Activated CD8-positive, alpha-beta memory T cell treated with anti-CD3 and anti-CD28 coated beads for 48 hours (primary cell): Measurements from ENCODE around the gene CHRNA5.
"Not testable (repeated sequence)": the region's sequence is repeated elsewhere in the genome, so short reads cannot be mapped to it uniquely, and the experiment has no call there.

Source experiments
- DNase-seq, 3 experiments: peaks; one replicate each; pipeline ENCODE4 v3.0.0-alpha.2; 2020; ENCODE audit warnings: low read depth in 2 of 3, low spot score in 2 of 3

CHRNA5 gene

DNA sequence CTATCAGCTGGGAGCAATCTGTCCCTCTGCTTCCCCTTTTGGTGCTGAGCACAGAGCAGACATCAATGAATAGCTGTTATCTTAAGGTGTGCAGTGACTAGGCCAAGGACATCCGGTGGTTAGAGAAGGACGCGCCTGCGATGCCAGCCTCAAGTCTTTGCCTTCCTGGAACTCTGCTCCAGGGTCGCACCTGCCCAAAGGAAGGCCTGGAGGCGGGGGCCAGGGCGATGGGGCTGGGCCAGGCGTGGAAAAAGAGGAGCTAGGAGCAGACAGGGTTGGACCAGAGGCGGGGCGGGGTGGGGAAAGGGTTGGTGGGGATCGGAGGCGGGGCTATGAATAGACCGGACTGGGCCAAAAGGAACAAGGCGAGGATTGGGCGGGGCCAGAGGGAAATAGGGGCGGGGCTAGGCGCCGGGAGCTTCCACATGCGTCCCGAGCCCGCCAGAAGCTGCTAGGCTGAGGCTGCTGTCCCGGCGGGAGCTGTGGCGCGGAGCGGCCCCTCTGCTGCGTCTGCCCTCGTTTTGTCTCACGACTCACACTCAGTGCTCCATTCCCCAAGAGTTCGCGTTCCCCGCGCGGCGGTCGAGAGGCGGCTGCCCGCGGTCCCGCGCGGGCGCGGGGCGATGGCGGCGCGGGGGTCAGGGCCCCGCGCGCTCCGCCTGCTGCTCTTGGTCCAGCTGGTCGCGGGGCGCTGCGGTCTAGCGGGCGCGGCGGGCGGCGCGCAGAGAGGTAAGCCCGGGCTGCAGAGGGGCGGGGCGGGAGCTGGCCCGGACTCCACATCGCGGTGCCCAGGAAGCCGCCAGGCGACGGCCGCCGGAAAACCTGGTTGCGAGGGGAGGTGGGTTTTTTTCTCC lies at the start of gene CHRNA5:
CHRNA5 (plus strand) TSS at position 424 of the 854 bp plus-strand sequence; CDS start at position 624, 200 bp downstream.
- peak; percentile 55 to 70 (median 65) for DNase-seq

DNA sequence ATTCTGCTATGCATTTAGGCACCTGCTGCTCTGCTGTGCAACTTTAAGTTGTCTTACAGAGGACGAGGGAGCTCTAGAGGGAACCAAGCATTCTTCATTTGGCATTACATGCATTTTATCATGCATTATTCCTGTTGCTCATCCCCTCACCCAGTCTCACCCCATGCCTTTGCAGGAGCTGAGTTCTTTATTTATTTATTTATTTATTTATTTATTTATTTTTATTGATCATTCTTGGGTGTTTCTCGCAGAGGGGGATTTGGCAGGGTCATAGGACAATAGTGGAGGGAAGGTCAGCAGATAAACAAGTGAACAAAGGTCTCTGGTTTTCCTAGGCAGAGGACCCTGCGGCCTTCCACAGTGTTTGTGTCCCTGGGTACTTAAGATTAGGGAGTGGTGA lies 45.3 kb upstream of the CHRNA5 start:
- not testable (repeated sequence) for DNase-seq

DNA sequence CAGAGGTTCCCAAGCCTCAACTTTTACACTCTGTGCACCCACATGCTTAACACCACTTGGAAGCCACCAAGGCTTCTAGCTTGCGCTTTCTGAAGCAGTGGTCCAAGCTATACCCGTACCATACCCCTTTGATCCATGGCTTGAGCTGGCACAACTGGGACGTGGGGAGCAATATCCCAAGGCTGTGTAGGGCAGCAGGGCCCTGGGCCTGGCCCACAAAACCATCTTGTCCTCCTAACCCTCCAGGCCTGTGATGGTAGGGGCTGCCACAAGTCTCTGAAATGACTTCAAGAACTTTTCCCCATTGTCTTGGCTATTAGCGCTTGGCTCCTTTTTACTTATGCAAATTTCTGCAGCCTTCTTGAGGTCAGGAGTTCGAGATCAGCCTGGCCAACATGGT lies 41.1 kb upstream of the CHRNA5 start:
- no peak for DNase-seq

DNA sequence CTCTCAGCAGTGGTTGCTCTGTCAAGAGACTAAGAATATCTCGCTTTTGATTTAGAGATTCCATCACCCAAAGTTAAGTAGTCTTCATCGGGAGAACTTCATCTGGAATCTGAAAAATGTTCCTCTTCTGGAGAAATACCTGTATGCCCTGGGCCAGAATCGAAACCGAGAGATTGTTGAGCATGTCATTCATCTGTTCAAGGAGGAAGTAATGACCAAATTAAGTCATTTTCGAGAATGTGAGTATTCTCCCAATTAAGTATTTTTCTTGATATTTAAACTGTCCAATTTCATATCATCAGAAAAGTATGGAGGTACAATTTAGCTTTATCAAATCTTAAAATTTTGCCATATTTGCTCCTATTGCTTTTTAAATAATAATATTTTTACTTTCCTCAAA lies 38.0 kb upstream of the CHRNA5 start:
- DNase-seq: no peak

DNA sequence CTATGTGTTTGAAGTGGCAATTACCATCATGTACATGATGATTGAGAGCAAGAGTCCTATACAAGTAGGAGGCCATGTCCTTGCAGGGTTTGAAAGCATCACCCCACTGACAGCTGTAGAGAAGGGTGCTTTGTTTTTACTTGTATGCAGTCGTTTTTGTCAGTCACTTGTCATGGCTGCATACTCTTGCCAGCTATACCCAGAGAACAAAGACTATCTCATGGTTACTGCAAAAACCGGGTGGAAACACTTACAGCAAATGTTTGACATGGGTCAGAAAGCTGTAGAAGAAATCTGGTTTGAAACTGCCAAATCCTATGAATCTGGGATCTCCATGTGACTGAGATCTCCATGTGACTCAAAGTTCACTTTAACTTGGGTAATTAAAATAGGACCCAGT lies 32.0 kb upstream of the CHRNA5 start:
- no peak for DNase-seq

DNA sequence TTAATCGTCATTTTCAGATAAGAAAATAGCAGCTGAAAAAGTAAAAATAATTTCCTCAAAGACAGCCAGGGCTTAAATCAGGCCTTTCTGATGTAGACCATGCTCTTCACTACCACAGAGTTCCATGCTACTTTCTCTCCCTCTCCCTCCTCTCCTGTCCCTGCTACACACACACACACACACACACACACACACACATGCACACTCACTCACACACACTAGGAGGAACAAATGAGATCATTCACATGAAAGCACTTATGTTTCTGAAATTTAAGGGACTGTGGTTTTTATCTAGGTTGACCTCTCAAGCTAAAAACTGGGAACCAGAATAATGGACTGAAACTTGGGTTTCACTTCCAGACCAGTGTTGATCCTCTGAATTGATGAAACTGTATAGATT lies 29.2 kb upstream of the CHRNA5 start:
- no peak for DNase-seq

DNA sequence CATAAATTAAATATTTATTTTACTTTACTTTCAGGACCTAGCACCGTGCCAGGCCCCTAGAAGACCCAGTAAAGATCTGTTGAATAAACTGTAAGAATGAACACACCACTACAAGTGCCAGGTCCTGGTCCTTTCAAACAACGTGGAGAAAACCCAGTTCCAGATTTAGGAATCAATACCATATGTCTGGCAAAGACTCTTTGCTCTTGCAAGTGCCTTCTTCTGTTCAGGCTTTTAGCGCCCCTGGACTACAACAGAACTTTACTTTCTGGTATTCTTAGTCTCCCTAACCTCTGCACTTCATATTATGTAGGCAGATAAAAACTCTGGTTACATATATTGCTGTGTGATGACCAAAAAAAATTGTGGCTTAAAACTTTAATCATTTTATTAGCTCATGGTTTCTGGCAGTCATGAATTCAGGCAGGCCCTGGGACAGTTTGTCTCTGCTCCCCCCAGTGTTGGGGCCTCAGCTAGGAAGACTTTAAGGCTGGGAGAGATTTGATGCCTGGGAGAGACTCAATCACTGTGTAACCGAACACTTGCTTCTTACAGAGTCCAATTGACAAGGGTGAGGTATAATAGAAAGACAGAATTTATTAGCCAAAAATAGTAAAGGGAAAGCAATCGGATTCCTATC lies 27.9 kb upstream of the CHRNA5 start:
- no peak for DNase-seq

DNA sequence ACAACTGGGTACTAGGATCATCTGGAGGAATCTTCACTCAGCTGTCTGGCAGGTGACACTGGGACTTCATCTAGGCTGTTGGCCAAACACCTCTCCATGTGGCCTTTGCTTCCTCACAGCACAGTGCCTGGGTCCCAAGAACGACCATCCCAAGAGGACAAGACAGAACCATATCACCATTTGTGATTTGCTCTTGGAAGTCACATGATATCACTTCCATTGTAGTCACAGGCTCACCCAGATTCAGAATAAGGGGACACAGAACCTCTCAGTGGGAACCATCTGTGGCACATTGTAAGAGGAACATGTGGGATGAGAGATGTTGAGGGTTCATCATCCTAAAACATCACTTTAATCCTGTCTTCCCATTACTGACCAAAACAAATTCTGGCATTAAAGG lies 27.0 kb upstream of the CHRNA5 start:
- no peak for DNase-seq

DNA sequence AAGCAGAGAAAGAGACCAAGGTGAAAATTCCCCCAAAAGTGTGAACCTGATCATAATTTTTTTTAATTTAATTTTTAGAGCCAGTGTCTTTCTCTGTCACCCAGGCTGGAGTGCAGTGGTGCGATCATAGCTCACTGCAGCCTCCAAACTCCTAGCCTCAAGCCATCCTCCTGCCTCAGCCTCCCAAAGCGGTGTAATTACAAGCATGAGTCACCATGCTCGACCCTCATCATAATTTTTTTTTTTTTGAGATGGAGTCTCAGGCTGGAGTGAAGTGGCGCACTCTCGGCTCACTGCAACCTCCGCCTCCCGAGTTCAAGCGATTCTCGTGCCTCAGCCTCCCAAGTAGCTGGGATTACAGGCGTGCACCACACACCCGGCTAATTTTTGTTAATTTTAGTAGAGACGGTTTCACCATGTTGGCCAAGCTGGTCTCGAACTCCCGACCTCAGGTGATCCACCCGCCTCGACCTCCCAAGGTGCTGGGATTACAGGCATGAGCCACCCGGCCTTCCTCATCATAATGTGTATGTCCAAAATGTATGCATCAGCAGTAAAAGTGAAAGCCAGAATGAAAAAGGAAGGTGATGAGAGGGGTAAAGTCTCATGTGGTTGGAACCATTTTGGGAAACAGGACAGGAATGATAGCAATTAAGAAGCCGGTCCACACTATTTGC lies 25.7 kb upstream of the CHRNA5 start:
- not testable (repeated sequence) for DNase-seq

DNA sequence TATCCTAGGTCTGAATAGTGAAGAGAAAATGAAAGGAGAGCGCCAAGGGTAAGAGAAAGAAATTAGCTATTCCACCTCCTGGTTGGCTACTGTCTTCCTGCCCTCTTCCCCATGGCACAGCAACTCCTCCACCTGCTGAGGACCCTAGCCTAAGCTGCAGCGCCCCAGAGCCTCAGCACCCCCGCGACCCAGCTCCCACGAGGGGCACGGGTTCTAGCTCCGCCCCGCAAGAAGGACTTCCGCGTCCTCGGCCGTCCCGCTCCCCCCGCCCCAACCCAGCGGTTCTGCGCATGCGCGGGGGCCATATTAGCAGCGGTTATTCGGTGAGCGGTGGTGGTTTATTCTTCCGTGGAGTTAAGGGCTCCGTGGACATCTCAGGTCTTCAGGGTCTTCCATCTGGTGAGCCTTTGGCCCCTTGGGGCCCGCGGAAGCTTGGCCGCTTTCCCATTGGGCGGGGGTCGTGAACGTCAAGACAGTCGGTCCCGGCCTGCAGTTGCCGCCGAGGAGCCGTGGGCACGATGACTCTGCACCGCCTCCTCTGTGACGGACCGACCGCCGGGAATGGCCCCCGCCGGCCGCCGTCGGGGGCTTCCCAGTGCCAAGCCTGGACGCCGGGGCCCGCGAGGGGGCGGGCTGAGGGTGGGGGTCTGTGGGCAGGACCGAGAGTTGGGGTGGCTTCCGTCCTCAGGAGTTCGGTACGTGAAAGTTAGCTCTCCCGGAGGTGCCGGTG lies 25.0 kb upstream of the CHRNA5 start, which contains the start of gene PSMA4:
PSMA4 (plus strand) TSS at position 304 of the 730 bp plus-strand sequence. CDS start 1,484 bp downstream, outside the sequence.
- peak; percentile 87 to 97 (median 90) for DNase-seq

DNA sequence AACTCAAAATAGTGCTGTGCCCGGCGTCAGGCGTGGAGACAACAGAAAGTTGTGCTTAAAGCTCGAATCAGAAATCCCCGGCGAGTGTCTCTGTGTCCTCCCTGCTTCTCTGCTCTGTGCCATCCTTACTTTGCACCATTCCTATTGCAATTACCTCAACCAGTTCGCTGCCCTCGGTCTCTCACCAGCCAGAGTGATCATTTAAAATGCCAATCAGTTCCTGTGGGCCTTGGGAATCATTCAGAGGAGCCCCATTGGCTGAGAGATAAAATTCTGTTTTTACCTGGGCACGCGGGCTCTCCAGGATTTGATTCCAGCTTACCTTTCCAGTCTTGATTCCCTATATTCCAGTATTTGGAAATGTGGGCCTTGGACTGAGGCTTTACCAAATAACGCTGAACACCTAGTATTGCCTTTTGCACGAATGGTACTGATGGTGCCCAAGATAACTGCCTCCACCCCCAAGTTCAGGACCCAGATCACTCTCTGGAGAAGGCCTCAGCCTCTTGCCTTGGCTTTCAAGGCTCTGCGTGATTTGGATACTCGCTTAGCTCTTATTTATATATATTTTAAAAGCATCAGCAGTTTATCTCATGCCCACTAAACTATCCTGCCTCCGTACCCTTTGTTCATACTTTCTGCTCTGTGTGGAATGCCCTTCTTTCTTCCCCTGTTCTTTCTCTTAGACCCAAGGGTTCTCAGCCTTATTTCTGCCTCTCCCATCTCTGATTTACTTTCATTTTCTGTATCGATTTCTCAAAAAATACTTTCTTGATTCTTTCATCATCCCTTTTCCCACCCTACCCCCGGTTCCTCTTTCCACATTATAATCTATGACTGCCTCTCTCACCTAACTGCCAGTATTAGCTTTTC lies 24.2 kb upstream of the CHRNA5 start:
- DNase-seq: no peak

DNA sequence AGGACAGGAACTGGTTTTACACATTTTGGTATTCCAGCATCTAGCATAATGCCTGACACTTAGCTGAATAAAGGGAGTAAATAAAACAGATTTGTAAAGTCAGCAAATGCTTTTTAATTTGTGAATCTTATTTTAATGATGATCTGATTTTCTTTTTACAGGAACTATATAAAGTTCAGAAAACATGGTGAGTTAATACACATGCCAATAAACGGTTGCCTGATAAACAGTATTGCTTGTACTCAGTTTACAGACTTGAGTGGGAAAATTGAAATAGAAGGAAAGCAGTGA lies 23.6 kb upstream of the CHRNA5 start:
- no peak for DNase-seq

DNA sequence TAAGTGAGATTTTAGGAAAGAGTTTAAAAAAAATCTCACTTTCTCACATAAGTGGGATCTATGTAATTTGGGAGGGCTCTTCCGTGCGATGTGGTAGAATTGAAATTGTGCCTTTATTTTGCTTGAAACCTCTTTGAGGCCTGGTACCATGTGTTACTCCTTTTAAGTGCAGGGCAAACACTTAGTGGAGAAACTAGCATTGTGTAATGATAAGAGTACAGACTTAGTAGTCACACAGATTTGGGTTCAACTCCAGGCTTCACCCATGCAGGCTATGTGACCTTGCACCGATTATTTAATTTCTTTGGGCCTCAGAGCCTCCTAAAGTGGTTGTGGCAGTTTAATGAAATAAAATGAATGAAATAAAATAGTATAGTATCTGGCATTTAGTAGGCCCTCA lies 22.7 kb upstream of the CHRNA5 start:
- no peak for DNase-seq

DNA sequence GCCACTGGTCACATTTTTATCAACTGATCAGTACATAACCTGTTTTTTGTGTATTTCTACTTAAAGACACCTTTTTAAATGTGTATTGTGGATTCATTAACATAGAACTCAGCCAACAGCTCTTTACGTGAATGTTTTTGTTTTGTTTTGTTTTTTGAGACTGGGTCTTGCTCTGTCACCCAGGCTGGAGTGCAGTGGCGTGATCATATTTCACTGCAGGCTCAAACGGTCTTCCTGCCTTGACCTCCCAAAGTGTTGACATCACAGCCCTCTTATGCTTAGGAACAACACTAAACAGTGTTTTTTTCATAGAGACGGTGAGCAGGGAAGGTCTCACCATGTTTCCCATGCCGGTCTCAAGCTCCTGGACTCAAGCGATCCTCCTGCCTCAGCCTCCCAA lies 15.1 kb upstream of the CHRNA5 start:
- no peak for DNase-seq

DNA sequence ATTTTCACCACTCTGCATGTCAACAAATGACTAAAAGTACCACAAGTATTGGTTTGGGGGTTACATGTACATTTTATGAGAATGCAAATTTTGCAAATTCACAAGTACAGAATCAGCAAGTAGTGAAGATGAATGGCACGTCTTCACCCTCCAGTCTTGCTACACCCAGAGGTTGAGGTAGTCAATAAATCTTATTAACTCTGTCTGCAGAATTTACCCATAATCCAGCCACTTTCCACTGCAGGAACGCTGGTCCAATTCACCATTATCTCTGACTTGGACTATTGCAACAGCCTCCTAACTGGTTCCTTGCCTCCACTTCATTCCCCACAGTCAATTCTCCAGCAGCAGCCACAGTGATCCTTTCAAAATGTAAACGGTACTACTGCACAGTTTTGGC lies 14.5 kb upstream of the CHRNA5 start:
- DNase-seq: no peak

DNA sequence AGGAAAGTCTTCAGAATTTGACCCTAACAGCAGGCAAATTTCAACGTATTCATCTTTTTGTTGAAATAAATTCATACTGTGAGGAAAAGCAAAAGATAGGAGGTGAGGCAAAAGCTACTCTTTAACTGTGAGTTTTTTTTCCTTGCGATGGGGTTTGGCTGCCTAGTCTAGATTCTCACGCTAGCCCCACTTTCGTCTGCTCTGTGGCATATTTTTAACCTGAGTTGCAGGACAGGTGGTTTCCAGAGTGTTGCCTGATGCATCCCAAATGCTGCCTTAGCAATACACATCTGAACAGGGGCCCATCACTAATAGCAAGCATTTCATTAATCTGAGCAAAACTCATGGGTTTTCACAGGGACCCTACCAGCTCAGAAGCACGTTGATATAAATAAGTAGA lies 13.4 kb upstream of the CHRNA5 start:
- no peak for DNase-seq

DNA sequence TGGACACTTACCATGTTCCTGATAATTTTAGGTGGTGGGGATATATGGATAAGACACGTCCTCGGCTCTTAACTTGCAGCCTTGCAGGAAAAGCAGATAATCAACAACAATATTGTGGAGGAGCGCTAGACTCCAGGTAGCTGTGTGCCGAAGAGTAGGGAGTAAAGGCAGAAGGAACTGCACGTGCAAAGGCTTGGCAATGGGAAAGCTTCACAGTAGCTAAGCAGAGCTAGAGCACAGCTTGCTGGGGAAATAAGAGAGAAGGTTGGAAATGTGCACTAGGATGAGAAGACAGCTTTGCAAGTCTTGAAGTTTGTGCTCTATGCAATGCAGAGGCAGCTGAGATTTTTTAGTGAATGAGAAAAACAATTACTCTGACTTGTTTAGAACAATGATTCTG lies 12.7 kb upstream of the CHRNA5 start:
- DNase-seq: no peak

DNA sequence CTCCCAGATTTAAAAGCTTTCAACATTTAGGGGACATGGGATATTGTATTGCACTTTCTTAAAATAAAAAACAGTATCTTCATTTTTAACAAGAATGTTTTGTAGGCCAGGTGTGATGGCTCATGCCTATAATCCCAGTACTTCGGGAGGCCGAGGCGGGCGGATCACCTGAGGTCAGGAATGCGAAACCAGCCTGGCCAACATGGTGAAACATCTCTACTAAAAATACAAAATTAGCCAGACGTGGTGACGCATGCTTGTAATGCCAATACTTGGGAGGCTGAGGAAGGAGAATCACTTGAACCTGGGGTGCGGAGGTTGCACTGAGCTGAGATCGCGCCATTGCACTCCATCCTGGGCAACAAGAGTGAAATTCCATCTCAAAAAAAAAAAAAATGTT lies 5.1 kb upstream of the CHRNA5 start:
- not testable (repeated sequence) for DNase-seq

DNA sequence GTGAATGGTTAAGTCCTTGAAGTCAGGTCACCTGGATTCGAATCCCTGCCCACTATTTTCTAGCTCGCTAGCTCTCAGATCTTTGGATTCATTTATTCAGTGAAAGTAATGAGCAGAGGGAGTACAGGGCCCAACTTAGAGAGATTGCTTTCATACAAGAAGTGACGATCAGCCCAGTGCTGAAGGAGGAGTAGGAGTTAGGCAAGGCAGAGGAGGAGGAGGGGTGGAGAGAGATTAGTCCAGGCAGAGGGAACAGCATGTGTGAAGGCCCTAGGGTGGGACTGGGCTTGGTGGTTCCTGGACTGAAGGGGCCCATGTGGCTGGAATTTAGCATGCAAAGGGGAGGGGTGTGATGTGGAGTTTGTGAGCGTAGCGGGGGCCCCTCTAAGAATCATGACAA lies 3.8 kb upstream of the CHRNA5 start:
- DNase-seq: no peak

DNA sequence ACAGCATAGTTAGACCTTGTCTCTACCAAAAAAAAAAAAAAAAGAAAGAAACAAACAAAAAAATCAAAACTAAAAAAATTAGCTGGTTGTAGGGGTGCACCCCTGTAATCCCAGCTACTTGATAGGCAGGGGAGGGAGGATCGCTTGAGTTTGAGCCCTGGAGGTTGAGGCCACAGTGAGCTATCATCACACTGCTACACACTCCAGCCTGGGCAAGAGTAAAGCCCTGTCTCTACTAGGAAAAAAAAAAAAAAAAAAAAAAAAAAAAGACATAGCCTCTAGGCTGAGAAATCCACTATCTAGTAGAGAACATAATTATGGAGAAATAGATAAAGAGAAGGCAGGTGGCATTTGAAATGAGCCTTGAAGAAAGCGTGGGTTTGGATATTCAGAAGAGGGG lies 2.2 kb upstream of the CHRNA5 start:
- DNase-seq: no peak

DNA sequence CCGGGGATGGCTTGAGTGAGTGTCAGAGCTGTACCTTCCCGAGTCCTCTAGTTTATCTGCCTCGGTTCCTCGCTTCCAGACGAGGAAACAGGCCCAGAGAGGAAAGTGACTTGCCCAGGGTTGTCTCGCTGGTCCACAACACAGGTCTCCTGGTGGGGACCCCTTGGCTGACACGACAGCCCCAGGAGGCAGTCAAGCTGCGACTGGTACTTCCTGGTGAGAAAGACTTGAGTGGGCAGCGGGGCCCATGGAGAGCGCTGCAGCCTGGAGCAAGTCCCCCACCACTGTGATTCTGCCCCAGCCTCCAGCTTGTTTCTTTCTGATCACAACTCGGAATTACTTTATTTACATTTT lies 600 bp upstream of the CHRNA5 start:
- DNase-seq: no peak
